Endothelial cell of umbilical vein (primary cell): ENCODE measurements around the gene LAIR1. TPM values are rescaled to one million over a fixed set of nuclear protein-coding genes. Genes with fewer than 3 reads are reported as not detected.

Experiments used
- BruUV-seq: library from RNA; stranded (reverse); fragments of 400-500 nt; replicated peaks from 2 replicates; lab custom pipeline; 2021; lab: Mats Ljungman, UMichigan
- CTCF ChIA-PET: fragments of 300-600, 350-600 bp; sonication (Branson Sonifier 250); formaldehyde crosslinking; loops from one replicate; lab custom pipeline; 2021; ENCODE audit warnings: antibody characterized with exemption, inconsistent platforms; lab: Charles Lee
- POLR2A ChIA-PET: fragments of 300-600, 350-600 bp; sonication (Branson Sonifier 250); formaldehyde crosslinking; loops from one replicate; lab custom pipeline; 2021; ENCODE audit warnings: antibody characterized with exemption, inconsistent platforms; lab: Charles Lee
- DNase-seq: peaks from one replicate; pipeline ENCODE4 v3.0.0-alpha.2; 2011; ENCODE audit warnings: low read depth, low spot score
- FAIRE-seq: peaks from 2 replicates; lab custom pipeline; 2011; peaks lifted over from hg19 to GRCh38; lab: Jason Lieb, UNC
- H2AFZ ChIP-seq: 2 replicates; pipeline ENCODE4 v1.6.0; 2012; ENCODE audit warnings: low read depth, low read length, control low read depth, inconsistent platforms
- H3K27ac ChIP-seq: 2 replicates; pipeline ENCODE4 v1.5.1; 2011; ENCODE audit warnings: low read depth, mild to moderate bottlenecking, control low read depth, low read length, moderate library complexity; ENCODE audit not compliant: insufficient read depth
- H3K27me3 ChIP-seq, 2 experiments: 2 replicates each; pipeline versions ENCODE4 v1.6.0 to v1.6.1; 2011; ENCODE audit warnings: low read length in 2 of 2, mixed read lengths in 1 of 2; ENCODE audit not compliant: control insufficient read depth in 2 of 2, insufficient read depth in 2 of 2
- H3K36me3 ChIP-seq, 2 experiments: 2 replicates in 1 of 2; 3 replicates in 1 of 2; pipeline ENCODE4 v1.5.1; 2011; ENCODE audit warnings: low read length in 2 of 2, mild to moderate bottlenecking in 1 of 2, moderate library complexity in 1 of 2; ENCODE audit not compliant: control insufficient read depth in 2 of 2, insufficient read depth in 2 of 2; ENCODE audit errors: extremely low read depth in 1 of 2
- H3K4me1 ChIP-seq: 3 replicates; pipeline ENCODE4 v1.5.1; 2011; ENCODE audit warnings: mild to moderate bottlenecking, low read length; ENCODE audit not compliant: control insufficient read depth, insufficient read depth; ENCODE audit errors: extremely low read depth
- H3K4me2 ChIP-seq: 2 replicates; pipeline ENCODE4 v1.6.1; 2011; ENCODE audit warnings: low read length, control low read depth, mixed read lengths; ENCODE audit not compliant: insufficient read depth
- H3K4me3 ChIP-seq, 3 experiments: fragments of 200-600 bp in 1 of 3; sonication (generic), shearing (Covaris generic) in 1 of 3; replicated peaks in 1 of 3; 2 replicates each; pipeline ENCODE4 v1.5.1; 2011 to 2016; ENCODE audit warnings: control low read depth in 3 of 3, low read length in 3 of 3, mild to moderate bottlenecking in 2 of 3, inconsistent platforms in 1 of 3, low read depth in 1 of 3, moderate library complexity in 1 of 3; ENCODE audit not compliant: insufficient read depth in 1 of 3
- H3K79me2 ChIP-seq: 2 replicates; pipeline ENCODE4 v1.6.0; 2012; ENCODE audit warnings: low read length, inconsistent platforms; ENCODE audit not compliant: control insufficient read depth, insufficient read depth
- H3K9ac ChIP-seq: replicated peaks from 2 replicates; pipeline ENCODE3; 2011; ENCODE audit warnings: low read length, control low read depth; ENCODE audit not compliant: insufficient read depth; ENCODE audit errors: extremely low read depth
- H3K9me1 ChIP-seq: replicated peaks from 3 replicates; pipeline ENCODE4 v1.6.0; 2011; ENCODE audit warnings: mild to moderate bottlenecking, low read length; ENCODE audit not compliant: control insufficient read depth, insufficient read depth; ENCODE audit errors: extremely low read depth
- H3K9me3 ChIP-seq: replicated peaks from 2 replicates; pipeline ENCODE4 v1.5.1; 2012; ENCODE audit warnings: low read length, inconsistent platforms; ENCODE audit not compliant: control insufficient read depth, insufficient read depth
- H4K20me1 ChIP-seq: replicated peaks from 2 replicates; pipeline ENCODE3; 2011; ENCODE audit warnings: mild to moderate bottlenecking, low read length; ENCODE audit not compliant: control insufficient read depth, insufficient read depth; ENCODE audit errors: extremely low read depth
- GATA2 ChIP-seq: IDR thresholded peaks from 2 replicates; pipeline ENCODE4 v1.7.0; 2011; ENCODE audit warnings: low read depth, mild to moderate bottlenecking, moderate library complexity, mixed read lengths, low read length; ENCODE audit not compliant: insufficient read length, insufficient read depth
- JUN ChIP-seq: IDR thresholded peaks from 2 replicates; pipeline ENCODE4 v1.6.1; 2011; ENCODE audit warnings: borderline replicate concordance, low read depth; ENCODE audit not compliant: insufficient read length, insufficient read depth
- POLR2AphosphoS5 ChIP-seq: IDR thresholded peaks from 2 replicates; pipeline ENCODE4 v1.6.1; 2012; ENCODE audit warnings: low read depth, mild to moderate bottlenecking, control low read depth, low read length, moderate library complexity; ENCODE audit not compliant: insufficient read depth
- dilution Hi-C: fragments of 300-500 bp; cut with MboI; formaldehyde crosslinking; loops from one replicate; pipeline ENCODE4 v1.15.0; 2019; ENCODE audit warnings: low sequenced_read_pairs; ENCODE audit not compliant: extremely low pct_ligation_motif_present
- intact Hi-C: fragments of 100-400 bp; cut with micrococcal nuclease; formaldehyde crosslinking; loops from one replicate; pipeline ENCODE4 v1.10.0; 2022
- polyA plus RNA-seq, 4 experiments: library from polyadenylated mRNA; depleted of rRNA in 3 of 4; stranded (reverse) in 3 of 4; unstranded in 1 of 4; fragments of >200 nt; gene quantifications; 2 replicates each; pipeline versions ENCODE4 v1.2.1 to v1.2.3, GENCODE V29; 2011 to 2012; ENCODE audit warnings: missing spikeins in 1 of 4
- total RNA-seq: library from RNA; stranded (reverse); gene quantifications from 2 replicates; pipeline ENCODE4 v1.2.3, GENCODE V29; 2021

Gene LAIR1
- total and polyA plus RNA-seq, 2 donors (not counting 3 experiments of a cell fraction or from before 2014, with no cell fraction given) = not detected

GRCh38 chr19:54395685-54396084 lies 31.0 kb upstream of the LAIR1 start:
- Histone ChIP-seq H3K9me1 (no peaks in the 10 kb centered on the region), H3K9ac (no peak overlapping the region), H2AFZ (no peak overlapping the region), H3K4me3 (no peak overlapping the region), H3K79me2 (no peaks in the 10 kb centered on the region), H4K20me1 (no peaks in the 10 kb centered on the region), H3K9me3 (no peaks in the 10 kb centered on the region), H3K4me1 (no peaks in the 10 kb centered on the region), H3K4me2 (no peak overlapping the region), H3K27me3 (no peaks in the 10 kb centered on the region), H3K36me3 (no peaks in the 10 kb centered on the region), H3K27ac (no peak overlapping the region)
- intact Hi-C loops = no loop called here
- no peak for DNase-seq
- no TSS peak for BruUV-seq
- no peak for TF ChIP-seq JUN
- TF ChIP-seq POLR2AphosphoS5 = no peak
- dilution Hi-C loops = no loop called here
- no peak for FAIRE-seq
- ChIA-PET POLR2A (no interaction called here), CTCF (no interaction called here)

- peaks cover 1 to 2% of the 10 kb centered on the region in 2 experiments for H3K27me3 ChIP-seq
Observed at GRCh38 chr19:54393381-54393780, 28.6 kb upstream of the LAIR1 start.

More at GRCh38 chr19:54393381-54393780, 28.6 kb upstream of the LAIR1 start:
- H3K9me3 ChIP-seq = no peaks in the 10 kb centered on the region
- no peak for TF ChIP-seq GATA2
- H3K4me1 ChIP-seq = peaks cover 14% of the 10 kb centered on the region
- no peaks in the 10 kb centered on the region for H4K20me1 ChIP-seq
- no peaks in the 10 kb centered on the region for H3K79me2 ChIP-seq
- dilution Hi-C loops (no loop called here), intact Hi-C loops (loop anchor here (5.0 kb wide), 1 partner anchor 36 kb away; no protein-coding TSS in a partner anchor)
- H3K9ac ChIP-seq = no peak overlapping the region
- no peak overlapping the region for H3K27ac ChIP-seq
- no peak overlapping the region for H2AFZ ChIP-seq
- FAIRE-seq = no peak
- no peak overlapping the region for H3K4me3 ChIP-seq
- POLR2A ChIA-PET = no interaction called here
- H3K36me3 ChIP-seq = no peaks in the 10 kb centered on the region
- no peaks in the 10 kb centered on the region for H3K9me1 ChIP-seq
- no peak overlapping the region for H3K4me2 ChIP-seq
- BruUV-seq = no TSS peak
- no peak for DNase-seq
- CTCF ChIA-PET = no interaction called here
